Effector CD8-positive, alpha-beta T cell (primary cell): ENCODE data around the gene GLIS2.

Experiments used
- DNase-seq: peaks from one replicate; lab custom pipeline; 2025; lab: John Stamatoyannopoulos, UW

GLIS2 gene

GRCh38 chr16:4381935-4382794 is 66.3 kb downstream of the GLIS2 start:
- DNase-seq = no peak

GRCh38 chr16:4382795-4383357 is 67.0 kb downstream of the GLIS2 start:
- DNase-seq = no peak

GRCh38 chr16:4383591-4384444 is 68.0 kb downstream of the GLIS2 start:
- no peak for DNase-seq

- no peak for DNase-seq
Measured at GRCh38 chr16:4384509-4384942, 68.7 kb downstream of the GLIS2 start.

GRCh38 chr16:4385066-4385788 is 69.4 kb downstream of the GLIS2 start:
- DNase-seq = no peak

GRCh38 chr16:4385789-4386450 is 70.1 kb downstream of the GLIS2 start:
- DNase-seq = no peak

GRCh38 chr16:4386451-4386805 is 70.6 kb downstream of the GLIS2 start:
- no peak for DNase-seq

- DNase-seq = no peak
Measured at GRCh38 chr16:4386951-4387565, 71.2 kb downstream of the GLIS2 start.

- no peak for DNase-seq
Measured at GRCh38 chr16:4387781-4388180, 71.9 kb downstream of the GLIS2 start.

- DNase-seq = no peak
Measured at GRCh38 chr16:4388271-4389021, 72.6 kb downstream of the GLIS2 start.
